ENCODE data around the gene SORCS1. TPM values are rescaled to one million over a fixed set of nuclear protein-coding genes. Genes with fewer than 3 reads are reported as not detected.

The SORCS1 gene
- total RNA-seq, 6 experiments from 2014 or later = 0.04 to 0.16 (median 0.09) TPM; not detected in 2

DNA sequence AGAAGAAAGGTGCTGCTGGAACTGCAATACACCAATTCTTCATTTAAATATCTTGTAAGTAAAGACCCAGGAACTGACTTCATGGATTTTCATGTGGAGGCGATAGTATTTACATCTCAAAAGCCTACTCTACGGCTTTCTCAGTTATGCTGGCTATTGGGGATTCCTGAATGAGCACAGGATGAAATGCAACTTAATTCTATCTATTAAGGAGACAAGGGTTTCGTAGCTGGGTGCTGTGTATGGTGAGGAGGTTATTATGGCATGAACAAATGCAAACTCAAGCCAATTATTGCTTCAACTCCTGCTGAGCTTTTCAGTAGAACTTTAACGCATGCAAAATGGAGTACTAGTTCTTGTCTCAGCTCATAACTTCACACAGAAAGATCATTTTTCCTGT is 251.2 kb downstream of the SORCS1 start:
- DNase-seq = no peak
- no peak for ATAC-seq
- H3K36me3 ChIP-seq = no peaks in the 10 kb centered on the region
- no peaks in the 10 kb centered on the region for H3K4me1 ChIP-seq
- intact Hi-C loops (cut with DNase I) = no loop called here
- TF ChIP-seq, protein P1, sequence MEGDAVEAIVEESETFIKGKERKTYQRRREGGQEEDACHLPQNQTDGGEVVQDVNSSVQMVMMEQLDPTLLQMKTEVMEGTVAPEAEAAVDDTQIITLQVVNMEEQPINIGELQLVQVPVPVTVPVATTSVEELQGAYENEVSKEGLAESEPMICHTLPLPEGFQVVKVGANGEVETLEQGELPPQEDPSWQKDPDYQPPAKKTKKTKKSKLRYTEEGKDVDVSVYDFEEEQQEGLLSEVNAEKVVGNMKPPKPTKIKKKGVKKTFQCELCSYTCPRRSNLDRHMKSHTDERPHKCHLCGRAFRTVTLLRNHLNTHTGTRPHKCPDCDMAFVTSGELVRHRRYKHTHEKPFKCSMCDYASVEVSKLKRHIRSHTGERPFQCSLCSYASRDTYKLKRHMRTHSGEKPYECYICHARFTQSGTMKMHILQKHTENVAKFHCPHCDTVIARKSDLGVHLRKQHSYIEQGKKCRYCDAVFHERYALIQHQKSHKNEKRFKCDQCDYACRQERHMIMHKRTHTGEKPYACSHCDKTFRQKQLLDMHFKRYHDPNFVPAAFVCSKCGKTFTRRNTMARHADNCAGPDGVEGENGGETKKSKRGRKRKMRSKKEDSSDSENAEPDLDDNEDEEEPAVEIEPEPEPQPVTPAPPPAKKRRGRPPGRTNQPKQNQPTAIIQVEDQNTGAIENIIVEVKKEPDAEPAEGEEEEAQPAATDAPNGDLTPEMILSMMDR (IDR thresholded peaks at IDR 0.05) = no peak
- no peak for TF ChIP-seq POLR2A (IDR thresholded peaks at IDR 0.05)
- no peaks in the 10 kb centered on the region for H3K9me3 ChIP-seq
- no peak overlapping the region for H3K4me3 ChIP-seq
- 81% methylated on average over 4 of the region's 4 CpGs for WGBS (ENCODE audit: insufficient coverage, low coverage, low lambda C conversion rate, missing lambda C conversion rate)
- H3K27me3 ChIP-seq = no peaks in the 10 kb centered on the region
- H3K27ac ChIP-seq = no peak overlapping the region

DNA sequence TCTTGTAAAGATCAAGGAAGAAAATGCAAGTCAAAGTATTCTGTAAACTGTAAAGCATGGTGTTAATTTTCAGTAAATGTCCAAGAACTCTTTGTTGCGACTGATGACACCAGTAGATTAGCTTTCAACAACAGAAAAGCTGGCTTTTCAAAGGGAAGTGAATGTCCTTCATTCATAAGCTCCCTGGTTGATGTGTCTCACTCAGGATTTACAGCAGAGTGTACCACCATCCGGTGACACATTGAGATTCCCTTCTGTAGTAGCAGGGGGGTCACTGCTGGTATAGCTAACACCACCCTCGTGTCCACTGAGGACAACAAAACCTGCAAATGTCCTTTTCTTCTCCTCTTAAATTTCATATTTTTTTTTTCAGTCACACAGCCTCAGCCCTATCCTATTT is 253.4 kb downstream of the SORCS1 start:
- H3K36me3 ChIP-seq = no peaks in the 10 kb centered on the region
- WGBS (ENCODE audit: insufficient coverage, low coverage, low lambda C conversion rate, missing lambda C conversion rate) = 92% methylated on average over 2 of the region's 3 CpGs
- H3K4me3 ChIP-seq = no peak overlapping the region
- intact Hi-C loops (cut with DNase I) = no loop called here
- DNase-seq = no peak
- no peaks in the 10 kb centered on the region for H3K9me3 ChIP-seq
- ATAC-seq = no peak
- no peak overlapping the region for H3K27ac ChIP-seq
- no peaks in the 10 kb centered on the region for H3K27me3 ChIP-seq
- TF ChIP-seq, protein P1 (IDR thresholded peaks at IDR 0.05) = no peak
- no peak for TF ChIP-seq POLR2A (IDR thresholded peaks at IDR 0.05)
- no peaks in the 10 kb centered on the region for H3K4me1 ChIP-seq

DNA sequence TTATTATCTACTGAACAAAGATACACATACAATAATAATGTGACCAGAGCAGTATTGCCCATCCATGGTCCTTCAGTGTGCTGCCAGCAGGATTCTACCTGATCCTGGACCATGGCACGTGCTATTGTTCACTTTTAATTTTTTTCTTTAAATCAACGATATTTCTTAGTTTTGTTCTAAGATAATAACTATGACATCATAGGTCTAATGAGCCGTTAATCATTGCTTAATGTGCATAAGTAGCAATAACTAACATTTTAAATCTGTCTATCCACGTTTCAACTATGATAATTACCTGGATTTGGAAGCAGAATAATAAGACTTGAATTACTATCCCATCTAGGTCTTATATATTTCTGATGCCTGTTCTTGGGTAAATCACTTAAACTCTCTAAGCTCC is 253.8 kb downstream of the SORCS1 start:
- Histone ChIP-seq H3K9me3 (no peaks in the 10 kb centered on the region), H3K4me3 (no peak overlapping the region), H3K27me3 (no peaks in the 10 kb centered on the region), H3K4me1 (no peaks in the 10 kb centered on the region), H3K27ac (no peak overlapping the region), H3K36me3 (no peaks in the 10 kb centered on the region)
- ATAC-seq (no peak), DNase-seq (no peak)
- TF ChIP-seq POLR2A (IDR thresholded peaks at IDR 0.05) = no peak
- TF ChIP-seq, protein P1 (IDR thresholded peaks at IDR 0.05) = no peak
- 70% methylated on average over 4 of the region's 4 CpGs for WGBS (ENCODE audit: insufficient coverage, low coverage, low lambda C conversion rate, missing lambda C conversion rate)
- intact Hi-C loops (cut with DNase I) = no loop called here

DNA sequence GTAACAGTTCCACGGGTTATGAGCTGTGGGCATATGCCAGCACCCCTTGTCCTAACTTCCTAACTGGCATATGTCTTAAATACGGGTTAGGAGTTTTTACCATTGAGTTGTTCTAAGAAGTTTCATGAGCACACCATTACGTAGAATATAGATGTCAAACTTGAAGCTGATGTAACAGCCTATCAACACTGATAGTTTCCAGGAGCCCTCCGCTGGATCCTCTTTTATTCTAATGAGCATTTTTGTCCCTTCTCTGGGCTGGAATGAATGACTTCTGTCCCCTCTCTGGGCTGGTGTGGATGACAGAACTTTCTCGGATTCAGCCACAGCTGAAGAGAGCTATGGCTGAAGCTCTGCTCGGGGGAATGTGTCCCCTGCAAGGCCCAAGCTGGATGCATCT is 256.3 kb downstream of the SORCS1 start:
- Histone ChIP-seq H3K9me3 (no peaks in the 10 kb centered on the region), H3K4me1 (no peaks in the 10 kb centered on the region), H3K27ac (no peak overlapping the region), H3K4me3 (no peak overlapping the region), H3K27me3 (no peaks in the 10 kb centered on the region), H3K36me3 (no peaks in the 10 kb centered on the region)
- ATAC-seq (no peak), DNase-seq (no peak)
- WGBS (ENCODE audit: insufficient coverage, low coverage, low lambda C conversion rate, missing lambda C conversion rate) = 84% methylated on average over 6 of the region's 6 CpGs
- TF ChIP-seq, protein P1 (IDR thresholded peaks at IDR 0.05) = no peak
- TF ChIP-seq POLR2A (IDR thresholded peaks at IDR 0.05) = no peak
- intact Hi-C loops (cut with DNase I) = no loop called here

DNA sequence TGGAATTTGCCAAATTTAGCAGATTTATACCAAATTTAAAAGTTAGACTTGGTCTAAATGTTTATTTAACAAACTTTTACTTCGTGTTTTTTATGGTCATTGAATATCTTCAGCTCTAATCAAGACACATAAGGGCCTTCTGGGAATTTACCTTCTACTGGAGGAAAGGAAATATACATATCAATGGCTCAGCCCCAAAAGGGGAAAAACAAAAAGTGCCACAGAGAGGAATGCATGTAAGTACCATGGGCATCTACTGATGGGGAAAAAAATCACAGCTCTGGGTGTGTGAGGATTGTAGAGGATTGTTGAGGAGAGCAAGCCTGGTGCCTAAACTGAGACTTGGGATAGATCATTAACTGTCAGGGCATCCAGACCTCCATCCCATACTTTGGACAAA is 260.3 kb downstream of the SORCS1 start:
- no peak for ATAC-seq
- DNase-seq = no peak
- H3K27me3 ChIP-seq = no peaks in the 10 kb centered on the region
- no peak overlapping the region for H3K27ac ChIP-seq
- no peaks in the 10 kb centered on the region for H3K4me1 ChIP-seq
- no peaks in the 10 kb centered on the region for H3K36me3 ChIP-seq
- no peak for TF ChIP-seq POLR2A (IDR thresholded peaks at IDR 0.05)
- TF ChIP-seq, protein P1 (IDR thresholded peaks at IDR 0.05) = no peak
- intact Hi-C loops (cut with DNase I) = no loop called here
- 29% methylated on average over 1 of the region's 1 CpG for WGBS (ENCODE audit: insufficient coverage, low coverage, low lambda C conversion rate, missing lambda C conversion rate)
- H3K9me3 ChIP-seq = no peaks in the 10 kb centered on the region
- H3K4me3 ChIP-seq = no peak overlapping the region

All from right lobe of liver (tissue), 6 donors.